HS-5 (cell line): ENCODE measurements around the gene AGAP2.

Experiments used
- DNase-seq: peaks from one replicate; pipeline ENCODE4 v3.0.0-alpha.2; 2012; ENCODE audit warnings: low read depth

AGAP2 gene

DNA sequence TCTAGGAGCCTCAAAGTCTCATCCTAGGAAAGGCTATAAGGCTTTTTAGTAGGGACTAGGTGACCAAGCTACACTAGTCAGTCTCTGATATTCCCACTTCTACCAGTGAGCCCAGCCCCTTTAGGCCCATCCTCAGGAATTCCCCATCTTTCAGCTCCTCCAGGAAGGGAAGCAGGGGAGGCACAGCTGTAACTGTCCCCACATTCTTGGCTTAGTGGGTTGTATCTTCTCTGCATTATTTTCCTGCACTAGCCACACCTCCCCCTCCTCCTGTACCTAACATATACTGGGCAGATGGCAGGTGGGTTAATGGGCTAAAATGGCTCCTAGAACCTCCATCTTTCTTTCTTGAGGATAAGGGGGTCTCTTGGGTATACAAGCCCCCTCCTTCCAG, 28.8 kb upstream of the AGAP2 start:
- no peak for DNase-seq

- no peak for DNase-seq
Observed at GRCh38 chr12:57766464-57767304, 28.1 kb upstream of the AGAP2 start, which contains the start of gene CYP27B1. Gene CYP27B1, minus strand, starts transcription at chr12:57767078. Its CDS starts 37 bp downstream, at chr12:57767041.

DNA sequence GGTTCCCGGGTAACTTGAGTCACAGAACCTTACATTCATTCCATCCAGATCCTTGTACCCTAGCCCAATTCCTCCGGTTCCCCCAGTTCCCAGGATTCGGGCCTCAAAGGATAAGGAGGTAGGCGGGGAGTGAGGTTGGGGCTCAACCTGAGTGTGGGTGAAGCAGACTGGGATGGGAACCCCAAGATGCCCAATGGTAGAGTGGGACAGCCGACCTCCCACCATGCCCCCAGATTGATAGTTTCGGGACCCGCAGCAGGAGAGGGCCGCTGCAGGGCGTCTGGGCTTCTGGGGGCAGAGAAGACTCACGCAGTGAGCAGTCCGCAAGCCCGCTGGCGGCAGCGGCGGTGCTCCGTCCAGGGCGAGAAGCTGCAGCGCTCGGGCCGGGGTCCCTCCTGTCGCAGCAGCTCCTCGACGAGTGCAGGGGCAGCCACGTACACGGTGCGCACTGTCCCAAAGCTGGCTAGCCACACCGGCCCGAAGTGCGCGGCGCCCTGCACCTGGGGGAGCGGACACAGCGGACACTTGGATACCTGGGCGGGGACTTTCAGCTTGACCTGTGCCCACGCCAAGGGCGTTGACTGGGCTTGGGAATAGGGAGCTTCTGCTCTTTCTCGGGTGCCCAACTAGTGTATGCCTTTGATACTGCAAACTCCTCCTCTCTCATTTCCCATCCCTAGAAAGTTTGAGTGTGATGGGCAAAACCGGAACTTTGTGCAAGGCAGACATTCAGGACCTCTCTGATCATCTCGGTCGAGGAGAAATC, 27.3 kb upstream of the AGAP2 start:
- DNase-seq: no peak

DNA sequence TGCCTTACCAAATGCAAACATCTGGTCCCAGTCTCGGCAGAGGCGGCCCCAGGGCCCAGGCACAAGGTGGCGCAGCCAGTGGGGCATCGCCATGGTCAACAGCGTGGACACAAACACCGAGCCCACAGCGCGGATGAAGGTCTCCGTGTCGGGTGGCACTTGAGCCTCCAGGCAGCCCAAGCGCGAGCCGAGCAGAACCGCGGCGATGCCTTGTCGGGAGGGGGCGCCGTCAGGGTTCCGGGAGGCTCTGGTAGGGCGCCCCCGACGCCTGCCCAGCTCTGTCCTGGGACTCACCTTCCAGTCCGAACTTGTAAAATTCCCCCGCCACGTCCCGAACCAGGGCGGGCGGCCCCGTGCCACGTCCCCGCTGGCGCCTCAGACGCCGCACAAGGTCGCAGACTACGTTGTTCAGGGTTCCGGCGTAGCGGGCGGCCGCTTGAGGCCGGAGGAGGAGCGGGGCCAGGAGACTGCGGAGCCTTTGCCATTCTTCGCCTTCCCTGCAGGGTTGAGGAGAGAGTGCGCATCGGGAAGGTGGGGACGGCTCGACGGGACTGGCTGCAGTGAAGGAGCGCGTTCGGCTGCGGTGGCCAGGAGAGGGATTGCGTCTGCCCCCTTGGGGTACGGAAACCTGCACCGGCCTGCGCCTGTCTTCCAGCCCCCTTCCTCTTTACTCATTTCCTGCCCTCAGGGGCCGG, 26.6 kb upstream of the AGAP2 start:
- DNase-seq: no peak

- DNase-seq: no peak
Observed at GRCh38 chr12:57764662-57765002, 26.1 kb upstream of the AGAP2 start.

DNA sequence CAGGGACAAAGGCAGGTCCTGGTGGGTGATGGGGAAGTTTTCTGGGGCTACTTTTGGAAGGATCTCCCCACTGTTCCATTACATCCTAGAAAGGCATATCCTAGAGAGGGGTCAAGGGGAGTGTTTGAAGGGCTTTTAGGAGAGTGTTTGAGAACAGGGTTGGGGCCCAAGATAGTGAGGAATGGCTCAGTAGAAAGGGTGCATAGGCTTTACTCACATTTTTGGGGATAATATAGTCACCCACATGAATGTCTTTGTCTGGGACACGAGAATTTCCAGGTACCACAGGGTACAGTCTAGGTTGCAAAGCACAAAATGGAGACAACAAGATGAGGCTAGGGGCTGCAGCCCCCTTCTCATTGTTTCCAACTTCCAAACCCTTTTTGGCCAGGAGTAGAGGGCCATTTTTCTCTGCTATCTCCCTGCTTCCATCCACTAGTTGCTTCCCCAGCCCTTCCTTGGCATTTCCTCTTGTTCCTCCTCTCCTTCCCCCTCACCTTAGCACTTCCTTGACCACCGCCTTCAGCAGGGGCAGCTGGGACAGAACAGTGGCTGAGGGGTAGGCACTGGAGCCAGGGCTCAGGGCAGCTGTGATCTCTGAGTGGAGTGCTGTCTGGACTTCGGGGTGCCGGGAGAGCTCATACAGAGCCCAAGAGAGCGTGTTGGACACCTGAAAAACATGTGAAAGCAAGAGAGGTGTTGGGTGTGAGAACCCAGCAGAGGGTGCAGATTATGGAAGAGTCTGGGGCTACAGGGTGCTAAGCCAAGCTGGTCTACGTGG, 25.5 kb upstream of the AGAP2 start:
- no peak for DNase-seq

- no peak for DNase-seq
Observed at GRCh38 chr12:57762463-57762862, 23.9 kb upstream of the AGAP2 start.

DNA sequence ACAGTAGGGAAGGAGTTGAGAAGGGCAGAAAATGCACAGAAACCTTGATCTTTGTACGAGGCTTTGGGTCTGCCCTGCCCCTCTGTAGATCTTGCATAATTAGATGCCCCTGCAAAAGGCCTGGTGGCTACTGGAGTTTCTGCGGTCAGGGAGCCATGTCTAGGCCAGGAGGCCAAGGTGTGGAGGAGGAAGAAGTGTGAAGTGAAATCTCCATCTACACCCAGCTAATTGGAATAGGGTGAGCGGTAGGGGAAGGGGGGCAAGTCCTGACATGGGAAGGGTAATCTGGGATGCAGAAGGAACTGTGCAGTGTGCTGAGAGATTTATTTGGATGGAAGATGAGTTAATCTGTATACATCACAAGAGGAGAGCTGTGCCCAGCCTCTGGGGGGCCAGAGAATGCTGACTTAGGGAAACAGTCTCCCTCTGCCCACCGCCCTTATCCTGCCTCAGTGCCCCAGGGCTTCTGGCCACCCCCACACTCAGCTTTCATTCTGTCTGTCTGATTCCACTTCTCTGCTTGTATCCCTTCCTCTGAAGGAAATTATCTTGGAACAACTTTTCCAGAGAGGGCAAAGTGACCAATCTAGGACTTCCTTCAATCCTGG, 23.0 kb upstream of the AGAP2 start:
- DNase-seq: no peak

GRCh38 chr12:57760347-57760982, 21.9 kb upstream of the AGAP2 start:
- no peak for DNase-seq

- no peak for DNase-seq
Observed at GRCh38 chr12:57759360-57759980, 20.9 kb upstream of the AGAP2 start.

DNA sequence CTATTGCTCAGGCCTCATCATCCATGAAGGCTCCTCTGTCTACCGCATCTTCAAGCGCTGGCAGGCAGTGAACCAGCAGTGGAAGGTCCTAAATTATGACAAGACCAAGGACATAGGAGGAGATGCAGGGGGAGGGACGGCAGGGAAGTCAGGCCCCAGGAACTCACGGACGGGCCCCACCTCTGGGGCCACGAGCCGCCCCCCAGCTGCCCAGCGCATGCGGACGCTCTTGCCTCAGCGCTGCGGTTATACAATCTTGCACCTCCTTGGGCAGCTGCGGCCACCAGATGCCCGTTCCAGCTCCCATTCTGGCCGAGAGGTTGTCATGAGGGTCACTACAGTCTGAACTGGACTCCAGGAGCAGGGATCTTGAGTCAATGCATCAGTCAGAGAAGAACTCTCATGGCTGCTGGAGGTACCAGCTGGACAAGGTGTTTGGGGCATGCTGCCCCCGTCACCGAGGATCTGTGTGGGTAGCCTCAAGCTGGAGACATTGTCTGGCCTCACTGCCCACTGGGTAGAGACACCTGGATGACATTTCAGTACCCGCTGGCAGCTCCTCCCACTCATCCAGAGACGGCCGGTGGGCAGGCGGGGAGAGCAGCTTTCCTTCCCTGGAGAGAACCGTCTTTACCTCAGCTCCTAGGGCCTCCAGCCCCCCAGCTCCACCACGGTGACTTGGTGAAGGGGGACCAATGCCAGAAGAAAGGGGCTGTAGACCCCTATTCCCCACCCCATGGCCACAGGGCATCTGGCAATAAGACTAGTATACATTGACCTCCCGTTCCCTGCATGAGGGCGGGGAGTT, 20.2 kb upstream of the AGAP2 start:
- DNase-seq: no peak

GRCh38 chr12:57757771-57758170, 19.2 kb upstream of the AGAP2 start:
- DNase-seq: no peak

DNA sequence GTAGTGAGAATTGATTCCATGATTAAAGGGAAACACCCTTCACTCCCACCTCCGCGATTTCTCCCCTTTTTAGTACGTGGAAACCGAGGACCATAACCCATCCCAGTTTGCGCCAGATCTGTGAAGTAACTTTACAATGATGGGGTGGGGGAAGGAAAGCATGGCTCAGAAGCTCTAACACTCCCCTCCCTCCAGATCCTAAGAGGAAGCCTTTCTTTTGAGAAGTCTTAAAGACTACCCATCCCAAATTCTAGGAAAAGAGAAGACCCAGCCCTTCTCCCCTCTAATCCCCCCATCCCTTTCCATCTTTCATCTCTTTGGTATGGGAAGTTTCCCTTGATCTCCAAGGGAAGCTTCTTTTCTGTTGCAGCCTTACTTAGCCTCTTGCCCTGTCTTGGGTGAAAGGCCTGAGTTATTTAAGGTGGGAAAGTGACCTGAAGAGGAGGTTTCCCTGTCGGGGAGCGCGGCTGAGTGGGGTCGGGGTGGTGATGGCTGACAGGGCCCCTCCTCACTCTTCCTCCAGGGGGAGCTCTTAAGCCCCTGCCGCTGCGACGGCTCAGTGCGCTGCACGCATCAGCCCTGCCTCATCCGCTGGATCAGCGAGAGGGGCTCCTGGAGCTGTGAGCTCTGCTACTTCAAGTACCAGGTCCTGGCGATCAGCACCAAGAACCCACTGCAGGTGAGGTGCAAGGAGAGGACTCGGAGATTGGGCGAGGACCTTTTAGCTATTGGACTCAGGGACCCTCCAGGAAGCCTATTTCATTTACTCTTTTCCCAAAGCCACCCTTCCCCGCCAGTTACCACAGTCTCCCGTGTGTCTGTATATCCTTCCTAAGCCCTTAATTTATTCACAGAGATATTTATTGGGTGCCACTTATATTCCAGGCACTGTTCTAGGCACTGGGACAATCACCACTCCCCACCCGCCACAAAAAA, 18.1 kb upstream of the AGAP2 start:
- DNase-seq: no peak

- no peak for DNase-seq
Observed at GRCh38 chr12:57755454-57756372, 17.2 kb upstream of the AGAP2 start.

DNA sequence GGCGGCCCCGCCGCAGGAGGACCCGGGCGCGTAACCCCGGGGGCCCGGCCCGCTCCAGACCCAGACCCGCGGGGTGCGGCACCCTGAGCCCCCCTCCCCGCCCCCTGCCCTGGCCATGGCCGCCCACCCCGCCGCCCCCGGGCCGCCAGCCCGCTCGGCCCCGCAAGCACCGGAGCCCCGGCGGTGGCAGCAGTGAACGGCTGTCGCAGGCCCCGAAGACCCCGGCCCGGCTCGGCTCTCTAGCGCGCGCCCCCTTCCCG, 16.6 kb upstream of the AGAP2 start:
- no peak for DNase-seq

GRCh38 chr12:57754411-57755193, 16.1 kb upstream of the AGAP2 start, which contains the start of gene MARCHF9:
Gene MARCHF9, plus strand, starts transcription at chr12:57755103. Its CDS starts 426 bp downstream, at chr12:57755529.
- DNase-seq: no peak
